ENCODE results near the gene HOXB9.

GRCh38 chr17:48584223-48584741, 41.9 kb downstream of the HOXB9 start:
- no peak for TF ChIP-seq MEF2B (IDR thresholded peaks at IDR 0.05; ENCODE audit: partially characterized antibody, poor library complexity, severe bottlenecking)
- TF ChIP-seq IKZF2 (IDR thresholded peaks at IDR 0.05), result no peak
- TF ChIP-seq POLR2A (IDR thresholded peaks at IDR 0.05; ENCODE audit: low read depth, low read length), result no peak
- no peak for TF ChIP-seq BMI1 (IDR thresholded peaks at IDR 0.05; ENCODE audit: borderline replicate concordance)
- TF ChIP-seq CTCF (IDR thresholded peaks at IDR 0.05 in 2 of 3, conservative IDR thresholded peaks at IDR 0.05 in 1 of 3; ENCODE audit: control insufficient read depth in 2 of 3, extremely low read depth in 1 of 3, insufficient read depth in 1 of 3, low read depth in 3 of 3, low read length in 3 of 3), result no peak
- no peak for TF ChIP-seq USF2 (IDR thresholded peaks at IDR 0.05; ENCODE audit: borderline replicate concordance, low read depth, low read length)
- no peak for TF ChIP-seq CHD1 (IDR thresholded peaks at IDR 0.05; ENCODE audit: low read depth, low read length)
- TF ChIP-seq YY1 (IDR thresholded peaks at IDR 0.05; ENCODE audit: low read depth, low read length), result no peak
